NCI-H2081 treated with DMSO at 0.1 percent for 48 hours (cell line): ENCODE results near the gene ZNF536.

Experiments used
- DNase-seq: peaks from one replicate; lab custom pipeline; 2025; lab: John Stamatoyannopoulos, UW

Gene ZNF536

GRCh38 chr19:30371960-30372824, at the start of gene ZNF536:
TSS of gene ZNF536 (plus strand) at chr19:30372384. CDS start at chr19:30443563, 71,179 bp downstream.
- no peak for DNase-seq

- DNase-seq, result no peak
These were observed 49.4 kb upstream of the ZNF536 start for GRCh38 chr19:30322641-30323320.

- DNase-seq, result no peak
These were observed 48.3 kb upstream of the ZNF536 start for GRCh38 chr19:30323904-30324303.

- DNase-seq, result no peak
These were observed 47.2 kb upstream of the ZNF536 start for GRCh38 chr19:30324982-30325381.

GRCh38 chr19:30325676-30326392, 46.4 kb upstream of the ZNF536 start:
- DNase-seq, result no peak

GRCh38 chr19:30326393-30326710, 45.8 kb upstream of the ZNF536 start:
- DNase-seq, result no peak

- DNase-seq, result no peak
These were observed 44.9 kb upstream of the ZNF536 start for GRCh38 chr19:30327331-30327730.

- no peak for DNase-seq
These were observed 44.1 kb upstream of the ZNF536 start for GRCh38 chr19:30328096-30328495.

- DNase-seq, result no peak
These were observed 41.9 kb upstream of the ZNF536 start for GRCh38 chr19:30330266-30330665.

GRCh38 chr19:30332445-30333234, 39.5 kb upstream of the ZNF536 start:
- no peak for DNase-seq

GRCh38 chr19:30333291-30334065, 38.7 kb upstream of the ZNF536 start:
- no peak for DNase-seq

- no peak for DNase-seq
These were observed 37.3 kb upstream of the ZNF536 start for GRCh38 chr19:30334841-30335240.

- DNase-seq, result no peak
These were observed 36.8 kb upstream of the ZNF536 start for GRCh38 chr19:30335306-30335886.

GRCh38 chr19:30336290-30336689, 35.9 kb upstream of the ZNF536 start:
- no peak for DNase-seq

GRCh38 chr19:30338041-30338456, 34.1 kb upstream of the ZNF536 start:
- no peak for DNase-seq

- no peak for DNase-seq
These were observed 33.1 kb upstream of the ZNF536 start for GRCh38 chr19:30338878-30339623.

- no peak for DNase-seq
These were observed 32.3 kb upstream of the ZNF536 start for GRCh38 chr19:30339624-30340525.

GRCh38 chr19:30340771-30341561, 31.2 kb upstream of the ZNF536 start:
- DNase-seq, result no peak
